ENCODE results near the gene AP2A2.

AP2A2 gene

GRCh38 chr11:1032310-1032891 is 106.7 kb downstream of the AP2A2 start:
- no peak for DNase-seq

- DNase-seq, result no peak
Observed at GRCh38 chr11:1033016-1033798, 107.5 kb downstream of the AP2A2 start.

GRCh38 chr11:1034001-1034400 is 108.3 kb downstream of the AP2A2 start:
- no peak for DNase-seq

DNA sequence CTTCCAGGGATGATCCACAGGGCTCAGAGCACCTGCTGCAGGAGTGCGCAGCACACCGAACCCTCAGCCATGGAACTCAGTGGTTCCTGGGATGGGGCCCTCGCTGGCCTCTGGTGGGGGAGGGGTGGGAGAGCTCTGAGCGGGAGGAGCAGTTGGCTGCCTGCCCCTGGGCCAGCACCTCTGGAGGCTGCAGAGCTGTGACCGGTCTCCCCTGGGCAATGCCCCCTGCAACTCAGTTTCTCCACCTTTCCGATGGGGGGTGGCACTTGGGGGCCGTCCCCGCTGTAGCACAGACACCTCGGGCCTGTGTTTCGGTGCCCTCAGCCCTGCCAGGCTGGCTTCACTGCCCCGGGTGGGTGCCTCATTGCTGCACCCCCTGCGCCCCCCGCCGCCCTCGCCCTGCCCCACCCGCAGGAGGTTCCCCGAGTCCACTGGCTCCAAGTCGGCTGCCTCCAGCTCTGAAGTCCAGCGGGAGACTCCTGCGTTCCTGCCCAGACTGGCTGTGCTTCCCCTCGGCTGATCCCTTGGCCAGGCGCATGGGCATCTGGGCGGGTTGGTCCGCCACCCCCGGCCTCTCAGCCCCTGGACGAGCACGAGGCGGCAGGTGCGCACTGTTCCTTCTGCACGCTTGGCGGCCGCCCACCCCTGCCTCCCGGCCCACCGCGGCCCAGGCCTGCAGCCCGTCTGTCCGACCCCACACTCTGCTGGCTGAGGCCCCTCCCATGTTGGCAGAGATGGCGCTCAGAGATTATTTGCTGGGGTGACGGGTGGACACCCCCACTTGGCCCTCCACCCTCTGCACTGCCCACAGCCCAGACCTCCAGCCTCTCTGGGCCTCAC is 109.0 kb downstream of the AP2A2 start:
- DNase-seq, result no peak

- no peak for DNase-seq
Observed at GRCh38 chr11:1035577-1036283, 110.1 kb downstream of the AP2A2 start.

DNA sequence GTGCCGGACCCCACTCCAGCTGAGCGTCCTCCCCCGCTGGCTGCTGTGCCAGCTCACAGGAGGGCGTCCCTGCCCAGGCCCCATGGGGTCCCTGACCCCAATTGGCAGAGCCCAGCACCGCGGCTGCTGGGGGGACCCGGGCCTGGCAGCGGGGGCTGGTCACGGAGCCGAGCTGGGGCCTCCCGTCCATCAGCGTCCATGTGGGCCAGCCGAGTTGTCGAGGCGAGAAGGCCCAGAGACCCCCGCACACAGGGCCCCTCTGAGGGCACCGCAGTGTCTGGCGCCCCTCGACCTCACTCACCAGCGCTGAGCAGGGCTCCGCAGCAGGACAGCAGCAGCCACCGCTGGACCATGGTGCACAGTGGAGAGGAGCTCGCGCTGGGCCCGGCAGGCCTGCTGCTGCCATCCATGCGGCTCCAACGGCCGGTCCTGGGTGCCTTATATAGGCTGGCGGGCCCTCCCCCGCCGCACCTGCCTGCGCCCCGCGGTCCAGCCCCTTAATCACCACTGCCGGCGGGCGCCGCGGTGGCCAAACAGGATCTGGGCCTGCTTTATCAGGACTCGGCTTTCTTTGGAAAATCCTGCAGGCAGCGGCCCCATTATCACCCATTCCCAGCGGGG is 110.7 kb downstream of the AP2A2 start, which contains the start of gene MUC6:
MUC6 (minus strand) TSS at position 416 of the 621 bp plus-strand sequence; CDS start at position 353, 63 bp downstream.
- DNase-seq, result no peak

DNA sequence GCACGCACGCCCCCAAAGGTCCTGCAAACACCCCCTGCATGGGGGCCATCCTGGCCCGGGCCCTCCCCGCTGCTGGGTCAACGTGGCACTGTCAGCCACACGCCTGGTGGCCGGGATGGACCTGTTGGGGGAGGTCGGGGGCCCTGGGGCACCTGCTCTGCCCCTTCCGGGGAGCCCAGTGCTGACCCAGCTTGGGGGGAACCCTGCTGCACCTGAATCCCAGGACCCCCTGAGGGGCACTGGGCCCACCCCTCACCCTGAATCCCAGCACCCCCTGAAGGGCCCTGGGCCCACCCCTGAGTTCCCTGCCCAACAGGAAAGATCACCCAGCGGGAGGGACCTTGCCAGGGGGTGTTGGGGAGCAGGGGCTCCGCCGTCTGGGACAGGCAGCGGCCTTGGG is 111.3 kb downstream of the AP2A2 start:
- DNase-seq, result no peak

DNA sequence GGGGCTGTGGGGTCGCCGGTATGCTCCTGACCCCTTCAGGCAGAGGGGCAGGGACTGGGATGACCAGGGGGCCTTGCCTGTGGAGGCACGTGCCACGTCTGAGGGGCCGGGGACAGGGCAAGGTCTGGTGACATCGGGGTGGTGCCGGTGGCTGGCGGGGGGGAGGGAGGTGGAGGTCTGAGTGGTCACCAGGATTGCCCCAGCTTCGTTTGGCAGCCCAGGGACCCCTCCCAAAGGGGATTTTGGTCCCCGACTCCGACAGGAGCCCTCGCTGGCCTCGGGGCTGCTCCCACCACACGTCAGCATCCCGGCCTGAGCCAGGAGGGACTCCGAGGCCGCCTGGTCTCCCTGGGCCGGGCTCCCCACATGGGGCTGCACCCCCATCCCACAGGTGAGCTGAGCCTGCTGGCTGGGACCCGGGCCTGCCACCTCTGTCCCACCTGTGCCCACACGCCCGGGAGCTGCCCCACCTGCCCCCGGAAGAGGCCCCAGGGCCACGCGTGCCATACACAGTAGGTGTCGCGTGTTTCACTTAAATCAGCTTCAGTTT is 111.9 kb downstream of the AP2A2 start:
- DNase-seq, result no peak

DNA sequence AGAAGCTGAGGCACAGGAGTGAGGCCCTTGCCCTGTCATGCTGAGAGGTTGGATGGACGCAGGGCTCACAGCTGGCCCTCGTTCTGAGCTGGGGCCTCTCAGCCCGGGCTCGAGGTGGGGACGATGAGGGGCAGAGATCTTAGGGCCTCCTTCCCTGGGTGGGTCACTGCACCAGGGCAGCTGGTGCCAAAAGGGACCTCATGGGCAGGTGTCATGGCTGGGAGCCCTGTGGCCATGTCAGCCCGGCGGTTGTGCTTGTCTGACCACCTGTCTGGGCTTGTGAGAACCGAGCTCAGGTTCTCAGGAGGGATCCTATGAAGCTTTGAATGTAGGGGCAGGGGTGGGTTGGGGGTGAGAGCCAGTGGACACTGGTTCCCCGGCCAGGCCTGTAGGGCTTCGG is 112.7 kb downstream of the AP2A2 start:
- DNase-seq, result no peak

GRCh38 chr11:1038921-1039320 is 113.3 kb downstream of the AP2A2 start:
- DNase-seq, result no peak

- no peak for DNase-seq
Observed at GRCh38 chr11:1039481-1040427, 114.1 kb downstream of the AP2A2 start.

- DNase-seq, result no peak
Observed at GRCh38 chr11:1040428-1041148, 114.9 kb downstream of the AP2A2 start.

DNA sequence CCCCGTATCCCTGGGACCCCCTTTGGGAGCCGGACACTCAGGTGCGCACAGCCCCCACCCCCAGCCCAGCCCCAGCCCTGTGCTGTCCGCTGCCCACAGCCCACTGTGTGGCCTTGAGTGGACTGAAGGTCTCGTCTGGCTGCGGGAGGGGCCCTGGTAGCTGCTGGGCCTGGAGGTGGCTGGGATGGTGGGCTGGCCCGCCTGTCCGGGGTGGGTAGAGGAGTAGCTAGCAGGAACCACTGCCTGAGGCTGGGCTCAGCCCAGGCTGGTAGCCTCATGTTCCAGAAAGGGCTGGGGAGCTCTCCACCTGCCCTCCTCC is 115.4 kb downstream of the AP2A2 start:
- no peak for DNase-seq

GRCh38 chr11:1041471-1041870 is 115.8 kb downstream of the AP2A2 start:
- no peak for DNase-seq

DNA sequence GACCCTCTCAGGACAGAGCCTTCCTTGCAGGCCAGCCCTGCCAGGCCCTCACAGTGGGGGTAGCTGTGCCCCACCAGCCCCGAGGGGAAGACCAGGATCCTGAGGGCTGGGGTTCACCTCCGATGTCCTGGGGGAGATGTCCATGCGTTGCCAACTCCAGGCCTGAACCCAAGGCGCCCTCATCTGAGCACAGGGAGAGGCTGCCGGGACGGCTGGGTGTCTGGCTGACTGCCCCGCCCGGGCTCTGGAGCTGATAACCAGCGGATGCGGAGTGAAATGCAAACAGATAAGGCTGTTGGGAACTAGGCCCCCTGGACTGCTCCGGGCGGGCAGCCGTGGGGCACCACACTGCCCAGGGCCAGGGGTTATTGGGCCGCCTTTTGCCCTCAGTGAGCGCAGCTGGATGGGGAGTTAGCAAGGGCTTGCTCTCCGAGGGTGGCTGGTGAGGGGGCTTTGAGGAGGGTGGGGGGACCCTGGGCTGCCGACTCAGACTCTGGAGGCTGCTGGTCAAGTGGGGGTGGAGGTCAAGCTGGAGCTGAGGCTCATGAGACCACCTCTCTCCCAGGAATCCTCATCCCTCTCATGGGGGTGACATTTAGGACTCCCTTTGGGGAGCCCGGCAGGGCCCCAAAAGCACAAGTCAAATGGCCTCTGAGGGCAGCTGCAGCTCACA is 116.4 kb downstream of the AP2A2 start:
- DNase-seq, result no peak

GRCh38 chr11:1042626-1043562 is 117.2 kb downstream of the AP2A2 start:
- DNase-seq, result no peak

- no peak for DNase-seq
Observed at GRCh38 chr11:1043563-1044096, 118.0 kb downstream of the AP2A2 start.

DNA sequence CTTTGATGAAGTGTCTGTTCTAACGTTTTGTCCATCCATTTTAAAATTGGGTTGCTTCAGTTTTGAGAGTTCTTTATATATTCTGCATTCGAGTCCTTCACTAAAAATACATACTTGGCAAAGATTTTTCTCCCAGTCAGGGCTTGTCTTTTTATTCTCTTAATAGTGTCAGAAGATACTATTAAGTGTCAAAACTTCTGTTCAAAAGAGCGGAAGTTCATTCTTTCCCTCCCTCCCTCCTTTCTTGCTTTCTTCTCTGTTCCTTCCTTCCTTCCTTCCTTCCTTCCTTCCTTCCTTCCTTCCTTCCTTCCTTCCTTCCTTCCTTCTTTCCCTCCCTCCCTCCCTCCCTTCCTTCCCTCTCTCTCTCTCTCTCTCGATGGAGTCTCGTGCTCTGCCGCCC is 118.5 kb downstream of the AP2A2 start:
- DNase-seq, result no peak
